PC-3 (cell line): ENCODE results near the gene FBXW2. TPM values are rescaled to one million over a fixed set of nuclear protein-coding genes. Genes with fewer than 3 reads are reported as not detected.

Experiments
- ATAC-seq: fragments of 200-7000 bp; cut with Tn5 transposase; 2 replicates; pipeline ENCODE4 v1.9.1; 2020; ENCODE audit warnings: mild to moderate bottlenecking, moderate library complexity
- BruUV-seq: library from RNA; stranded (reverse); fragments of 400-500 nt; replicated peaks from 2 replicates; lab custom pipeline; 2021; lab: Mats Ljungman, UMichigan
- CTCF ChIA-PET: fragments of 300-600 bp; sonication (Branson Sonifier 250); formaldehyde crosslinking; loops from one replicate; lab custom pipeline; 2022; ENCODE audit warnings: antibody characterized with exemption; lab: Charles Lee
- POLR2A ChIA-PET: fragments of 300-600 bp; sonication (Branson Sonifier 250); formaldehyde crosslinking; loops from one replicate; lab custom pipeline; 2022; ENCODE audit warnings: antibody characterized with exemption; ENCODE audit not compliant: unreplicated experiment; lab: Charles Lee
- DNase-seq: peaks from one replicate; pipeline ENCODE4 v3.0.0-alpha.2; 2015
- H2AFZ ChIP-seq: fragments of 300-600 bp; sonication (generic); 2 replicates; pipeline ENCODE4 v1.6.0; 2016; ENCODE audit warnings: antibody characterized with exemption, low read length
- H3F3A ChIP-seq: fragments of 300-600 bp; sonication (generic); one replicate; pipeline ENCODE4 v1.6.0; 2017; ENCODE audit warnings: antibody characterized with exemption, low read length, control low read depth, mild to moderate bottlenecking; ENCODE audit not compliant: unreplicated experiment
- H3K27ac ChIP-seq: fragments of 300-600 bp; sonication (generic); 2 replicates; pipeline ENCODE4 v1.5.1; 2016; ENCODE audit warnings: mild to moderate bottlenecking, low read length
- H3K27me3 ChIP-seq: fragments of 300-600 bp; sonication (generic); 2 replicates; pipeline ENCODE4 v1.6.1; 2016; ENCODE audit warnings: low read length, mixed read lengths
- H3K36me3 ChIP-seq: fragments of 300-600 bp; sonication (generic); 2 replicates; pipeline ENCODE4 v1.6.1; 2016; ENCODE audit warnings: low read depth, mixed run types, low read length, mixed read lengths
- H3K4me1 ChIP-seq: fragments of 300-600 bp; sonication (generic); 2 replicates; pipeline ENCODE4 v1.5.1; 2016; ENCODE audit warnings: low read length; ENCODE audit not compliant: insufficient read depth
- H3K4me2 ChIP-seq: fragments of 300-600 bp; sonication (generic); 2 replicates; pipeline ENCODE4 v1.6.0; 2016; ENCODE audit warnings: low read length
- H3K4me3 ChIP-seq: fragments of 300-600 bp; sonication (generic); 2 replicates; pipeline ENCODE4 v1.5.1; 2016; ENCODE audit warnings: mild to moderate bottlenecking, low read length, mixed read lengths
- H3K79me2 ChIP-seq: fragments of 300-600 bp; sonication (generic); 2 replicates; pipeline ENCODE4 v1.6.1; 2017; ENCODE audit warnings: low read length, mixed read lengths
- H3K9ac ChIP-seq: fragments of 300-600 bp; sonication (generic); 2 replicates; pipeline ENCODE4 v1.6.0; 2016; ENCODE audit warnings: mild to moderate bottlenecking, low read length
- H3K9me2 ChIP-seq: fragments of 300-600 bp; sonication (generic); replicated peaks from 2 replicates; pipeline ENCODE4 v1.6.1; 2016; ENCODE audit warnings: mixed run types, low read length, mixed read lengths
- H3K9me3 ChIP-seq: fragments of 300-600 bp; sonication (generic); 2 replicates; pipeline ENCODE4 v1.6.1; 2016; ENCODE audit warnings: low read length, mixed read lengths
- H4K20me1 ChIP-seq: fragments of 300-600 bp; sonication (generic); 2 replicates; pipeline ENCODE4 v1.6.1; 2016; ENCODE audit warnings: low read length, mixed read lengths
- CTCF ChIP-seq: fragments of 300-600 bp; sonication (generic); conservative IDR thresholded peaks from 2 replicates; pipeline ENCODE4 v1.5.1; 2017; ENCODE audit warnings: antibody characterized with exemption, low read depth, mild to moderate bottlenecking, low read length
- EZH2 ChIP-seq: fragments of 300-600 bp; sonication (generic); IDR thresholded peaks from one replicate; pipeline ENCODE4 v1.6.1; 2017; ENCODE audit warnings: antibody characterized with exemption, mild to moderate bottlenecking, low read length; ENCODE audit not compliant: unreplicated experiment
- EZH2phosphoT487 ChIP-seq: fragments of 300-600 bp; sonication (generic); IDR thresholded peaks from 2 replicates; pipeline ENCODE4 v1.6.1; 2018; ENCODE audit warnings: mild to moderate bottlenecking, antibody characterized with exemption, low read length, borderline replicate concordance
- intact Hi-C: fragments of 100-400 bp; cut with micrococcal nuclease; formaldehyde crosslinking; loops from 2 replicates; pipeline ENCODE4 v1.9.0; 2023
- total RNA-seq: library from RNA; depleted of rRNA; stranded (reverse); fragments of >200 nt; gene quantifications from 2 replicates; pipeline ENCODE4 v1.2.3, GENCODE V29; 2014

The FBXW2 gene
- total RNA-seq, 1 experiment from 2014 or later = 30.5 TPM

GRCh38 chr9:120832807-120833206 lies 39.6 kb upstream of the FBXW2 start:
- Histone ChIP-seq H3K9ac (no peak overlapping the region), H3K79me2 (peaks cover 7% of the 10 kb centered on the region), H3F3A (no peaks in the 10 kb centered on the region), H3K27me3 (no peaks in the 10 kb centered on the region), H4K20me1 (no peaks in the 10 kb centered on the region), H2AFZ (no peak overlapping the region), H3K4me3 (no peak overlapping the region), H3K4me2 (no peak overlapping the region), H3K9me3 (no peaks in the 10 kb centered on the region), H3K4me1 (no peaks in the 10 kb centered on the region), H3K9me2 (no peaks in the 10 kb centered on the region), H3K36me3 (peaks cover 40% of the 10 kb centered on the region), H3K27ac (no peak overlapping the region)
- ATAC-seq (no peak), DNase-seq (no peak)
- BruUV-seq = no TSS peak
- intact Hi-C loops = no loop called here
- no peak for TF ChIP-seq EZH2
- no peak for TF ChIP-seq EZH2phosphoT487
- TF ChIP-seq CTCF = no peak
- CTCF ChIA-PET = no interaction called here
- POLR2A ChIA-PET = no interaction called here

GRCh38 chr9:120830865-120831264 lies 37.6 kb upstream of the FBXW2 start:
- Histone ChIP-seq H2AFZ (no peak overlapping the region), H3K27me3 (no peaks in the 10 kb centered on the region), H3K4me2 (no peak overlapping the region), H3K79me2 (no peaks in the 10 kb centered on the region), H3K9ac (no peak overlapping the region), H3K9me3 (no peaks in the 10 kb centered on the region), H3K4me3 (no peak overlapping the region), H3K27ac (no peak overlapping the region), H3K36me3 (peaks cover 58% of the 10 kb centered on the region), H3K4me1 (no peaks in the 10 kb centered on the region), H3K9me2 (no peaks in the 10 kb centered on the region), H3F3A (no peaks in the 10 kb centered on the region), H4K20me1 (no peaks in the 10 kb centered on the region)
- ChIA-PET POLR2A (no interaction called here), CTCF (no interaction called here)
- no peak for DNase-seq
- intact Hi-C loops = no loop called here
- no TSS peak for BruUV-seq
- TF ChIP-seq EZH2phosphoT487 (no peak), CTCF (no peak), EZH2 (no peak)
- no peak for ATAC-seq

GRCh38 chr9:120830151-120830550 lies 36.9 kb upstream of the FBXW2 start:
- BruUV-seq = no TSS peak
- H2AFZ ChIP-seq = no peak overlapping the region
- H3K4me2 ChIP-seq = no peak overlapping the region
- H3K9me3 ChIP-seq = no peaks in the 10 kb centered on the region
- H3K27me3 ChIP-seq = no peaks in the 10 kb centered on the region
- H3K27ac ChIP-seq = no peak overlapping the region
- TF ChIP-seq EZH2 (no peak), EZH2phosphoT487 (no peak), CTCF (no peak)
- H3K4me1 ChIP-seq = no peaks in the 10 kb centered on the region
- no peak overlapping the region for H3K9ac ChIP-seq
- no peak overlapping the region for H3K4me3 ChIP-seq
- no peaks in the 10 kb centered on the region for H3K79me2 ChIP-seq
- H3K36me3 ChIP-seq = peaks cover 63% of the 10 kb centered on the region
- no peaks in the 10 kb centered on the region for H3F3A ChIP-seq
- ChIA-PET CTCF (no interaction called here), POLR2A (no interaction called here)
- no peaks in the 10 kb centered on the region for H3K9me2 ChIP-seq
- DNase-seq = no peak
- no peaks in the 10 kb centered on the region for H4K20me1 ChIP-seq
- no peak for ATAC-seq
- intact Hi-C loops = no loop called here
